GM19023 (cell line): ENCODE results near the gene RAB28.
"Not testable (repeated sequence)": the region's sequence is repeated elsewhere in the genome, so short reads cannot be mapped to it uniquely, and the experiment has no call there.

Source experiments
- ATAC-seq: cut with Tn5 transposase; IDR thresholded peaks from one replicate; pipeline ENCODE4 v1.9.1; 2021; ENCODE audit warnings: mild to moderate bottlenecking, moderate library complexity; ENCODE audit not compliant: unreplicated experiment

Gene RAB28

GRCh38 chr4:13452927-13453579 is 31.1 kb downstream of the RAB28 start:
- no peak for ATAC-seq

GRCh38 chr4:13449590-13449989 is 34.5 kb downstream of the RAB28 start:
- ATAC-seq = no peak

- no peak for ATAC-seq
Measured at GRCh38 chr4:13445841-13446790, 38.0 kb downstream of the RAB28 start.

DNA sequence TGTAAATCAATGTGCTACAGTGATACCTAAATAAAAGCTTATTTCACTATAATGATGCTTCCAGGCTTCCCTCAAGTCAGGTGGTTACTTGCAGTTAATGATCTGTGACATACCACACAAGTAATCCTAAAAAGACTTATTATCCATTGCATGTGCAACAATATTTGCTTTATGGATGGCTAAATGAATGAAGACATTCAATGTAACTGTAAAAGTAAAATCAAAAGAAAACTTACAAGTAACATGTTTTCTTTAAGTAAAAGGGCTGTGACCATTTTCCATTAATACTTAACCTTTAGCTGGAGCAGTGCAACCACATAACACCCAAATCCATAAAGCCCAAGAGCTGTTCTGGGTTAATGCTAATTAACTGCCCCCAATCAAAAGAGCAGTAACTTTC is 42.6 kb downstream of the RAB28 start:
- no peak for ATAC-seq

DNA sequence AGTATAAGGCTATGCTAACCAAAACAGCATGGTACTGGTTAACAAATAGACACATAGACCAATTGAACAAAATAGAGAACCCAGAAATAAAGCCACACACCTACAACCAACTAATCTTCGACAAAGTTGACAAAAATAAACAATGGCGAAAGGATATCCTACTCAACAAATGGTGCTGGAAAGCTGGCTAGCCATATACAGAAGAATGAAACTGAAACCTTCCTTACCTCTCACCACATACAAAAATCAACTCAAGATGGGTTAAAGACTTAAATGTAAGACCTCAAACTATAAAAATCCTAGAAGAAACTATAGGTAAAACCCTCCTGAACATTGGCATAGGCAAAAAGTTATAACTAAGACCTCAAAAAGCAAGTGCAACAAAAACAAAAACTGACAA is 47.2 kb downstream of the RAB28 start:
- no peak for ATAC-seq

GRCh38 chr4:13432453-13432852 is 51.7 kb downstream of the RAB28 start:
- no peak for ATAC-seq

GRCh38 chr4:13430834-13431568 is 53.1 kb downstream of the RAB28 start:
- no peak for ATAC-seq

GRCh38 chr4:13427599-13428325 is 56.4 kb downstream of the RAB28 start:
- no peak for ATAC-seq

DNA sequence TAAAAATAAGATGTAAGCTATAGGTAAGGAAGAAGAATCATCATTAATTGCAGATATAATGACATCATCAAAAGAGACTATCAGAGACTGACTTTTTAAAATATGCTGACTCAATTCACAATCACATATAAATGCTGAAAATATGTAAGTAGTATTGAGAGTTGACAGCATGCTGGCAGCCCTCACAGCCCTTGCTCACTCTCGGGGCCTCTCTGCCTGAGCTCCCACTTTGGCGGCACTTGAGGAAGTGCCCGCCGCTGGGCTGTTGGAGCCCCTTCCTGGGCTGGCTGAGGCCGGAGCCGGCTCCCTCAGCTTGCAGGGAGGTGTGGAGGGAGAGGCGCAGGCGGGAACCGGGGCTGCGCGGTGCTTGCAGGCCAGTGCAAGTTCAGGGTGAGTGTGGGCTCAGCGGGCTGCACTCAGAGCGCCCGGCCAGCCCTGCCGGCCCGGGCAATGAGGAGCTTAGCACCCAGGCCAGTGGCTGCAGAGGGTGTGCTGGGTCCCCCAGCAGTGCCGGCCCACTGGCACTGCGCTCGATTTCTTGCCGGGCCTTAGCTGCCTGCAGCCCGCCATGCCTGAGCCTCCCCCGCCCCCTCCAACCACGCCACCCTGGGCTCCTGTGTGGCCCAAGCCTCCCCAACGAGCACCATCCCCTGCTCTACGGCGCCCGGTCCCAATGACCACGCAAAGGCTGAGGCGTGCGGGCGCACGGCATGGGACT is 68.9 kb downstream of the RAB28 start:
- no peak for ATAC-seq

GRCh38 chr4:13413729-13414437 is 70.3 kb downstream of the RAB28 start:
- ATAC-seq = no peak

GRCh38 chr4:13411942-13412341 is 72.2 kb downstream of the RAB28 start:
- ATAC-seq = no peak

DNA sequence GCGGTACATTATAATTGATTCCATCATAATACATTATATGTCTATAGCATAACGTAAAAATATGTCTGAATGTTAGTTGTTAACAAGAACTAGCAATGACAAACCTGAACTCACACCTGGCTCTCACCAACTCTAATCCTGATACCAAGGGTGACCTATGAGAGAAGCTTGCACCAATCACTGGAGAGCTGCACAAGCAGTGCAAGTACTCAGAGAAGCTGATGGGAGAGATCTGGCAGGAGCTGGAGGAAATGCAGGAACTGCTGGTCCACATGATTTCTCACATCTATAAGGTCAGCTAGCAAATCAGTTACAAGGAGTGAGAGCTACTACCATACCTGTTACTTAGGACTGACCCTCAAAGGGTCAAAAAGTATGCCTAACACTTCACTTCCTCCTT is 74.8 kb downstream of the RAB28 start:
- no peak for ATAC-seq

DNA sequence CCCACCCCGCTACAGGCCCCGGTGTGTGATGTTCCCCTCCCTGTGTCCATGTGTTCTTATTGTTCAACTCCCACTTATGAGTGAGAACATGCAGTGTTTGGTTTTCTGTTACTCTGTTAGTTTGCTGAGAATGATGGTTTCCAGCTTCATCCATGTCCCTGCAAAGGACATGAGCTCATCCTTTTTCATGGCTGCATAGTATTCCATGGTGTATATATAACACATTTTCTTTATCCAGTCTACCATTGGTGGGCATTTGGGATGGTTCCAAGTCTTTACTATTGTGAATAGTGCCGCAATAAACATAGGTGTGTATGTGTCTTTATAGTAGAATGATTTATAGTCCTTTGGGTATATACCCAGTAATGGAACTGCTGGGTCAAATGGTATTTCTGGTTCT is 78.0 kb downstream of the RAB28 start:
- ATAC-seq = not testable (repeated sequence)

- ATAC-seq = no peak
Measured at GRCh38 chr4:13403833-13404232, 80.3 kb downstream of the RAB28 start.

- ATAC-seq = no peak
Measured at GRCh38 chr4:13403326-13403725, 80.8 kb downstream of the RAB28 start.

GRCh38 chr4:13399257-13399656 is 84.9 kb downstream of the RAB28 start:
- no peak for ATAC-seq

- no peak for ATAC-seq
Measured at GRCh38 chr4:13396161-13396560, 88.0 kb downstream of the RAB28 start.

GRCh38 chr4:13389901-13390300 is 94.2 kb downstream of the RAB28 start:
- ATAC-seq = not testable (repeated sequence)

GRCh38 chr4:13386405-13387107 is 97.6 kb downstream of the RAB28 start:
- peak; percentile 82 for ATAC-seq
